ENCODE measurements around the gene CEP112. TPM values are rescaled to one million over a fixed set of nuclear protein-coding genes. Genes with fewer than 3 reads are reported as not detected.

The CEP112 gene
- total and polyA plus RNA-seq, 2 of the 13 experiments (the other 11 are each of a cell fraction or from before 2014, with no cell fraction given): 1.2 to 3.4 TPM

DNA sequence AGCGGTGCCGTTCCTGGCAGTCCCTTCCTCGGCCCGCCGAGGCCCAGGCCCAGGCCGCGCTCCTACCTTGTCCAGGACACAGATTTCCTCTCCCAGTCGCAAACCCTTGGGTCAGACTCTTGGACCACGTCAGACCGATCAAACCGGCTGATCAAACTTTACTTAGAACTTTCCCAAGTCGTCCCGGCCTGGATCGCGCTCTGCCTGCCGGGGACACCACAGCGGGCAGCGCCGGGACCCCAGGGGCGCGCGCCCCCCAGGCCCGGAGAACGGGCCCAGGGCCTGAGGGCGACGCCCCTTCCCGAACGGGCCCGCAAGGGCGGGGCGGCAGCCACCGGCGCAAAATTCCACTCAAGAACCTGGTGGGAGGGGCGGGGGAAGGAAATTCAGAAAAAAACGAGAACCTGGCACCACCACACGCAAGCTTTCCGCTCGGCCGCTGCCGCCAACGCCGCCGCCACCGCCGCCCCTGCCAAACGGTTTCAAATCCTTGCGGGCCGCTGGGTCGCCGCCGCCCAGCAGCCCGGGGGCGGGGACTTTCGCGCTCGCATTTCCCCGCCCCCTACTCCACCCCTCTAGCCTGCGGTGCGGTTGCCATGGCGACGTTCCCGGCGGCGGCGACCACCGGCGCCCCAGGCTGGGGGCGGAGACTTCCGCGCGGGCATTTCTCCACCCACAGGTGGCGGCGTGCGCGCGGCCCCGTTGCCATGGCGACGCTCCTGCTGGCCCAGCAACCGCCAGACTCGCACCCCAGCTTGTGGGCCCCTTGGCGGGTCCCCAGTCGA is at the start of gene CEP112 (continued):
- TF ChIP-seq SUZ12 (IDR thresholded peaks at IDR 0.05; ENCODE audit: low read depth, low read length) (no peak), SP4 (CRISPR knock-in tag; IDR thresholded peaks at IDR 0.05) (peak; percentile 78), RFXAP (CRISPR knock-in tag; IDR thresholded peaks at IDR 0.05; ENCODE audit: borderline replicate concordance) (peak; percentile 60; the same call in 1 of the 2 replicates), HNRNPH1 (optimal IDR thresholded peaks at IDR 0.05; ENCODE audit: low read depth, low read length) (no peak), MEIS2 (CRISPR knock-in tag; IDR thresholded peaks at IDR 0.05) (no peak), RBM22 (optimal IDR thresholded peaks at IDR 0.05; ENCODE audit: low read length) (peak; percentile 96), ZNF841 (CRISPR knock-in tag; IDR thresholded peaks at IDR 0.05; ENCODE audit: borderline replicate concordance) (no peak), ZNF382 (CRISPR knock-in tag; IDR thresholded peaks at IDR 0.05; ENCODE audit: borderline replicate concordance) (no peak), ZFP82 (CRISPR knock-in tag; IDR thresholded peaks at IDR 0.05; ENCODE audit: borderline replicate concordance) (no peak), FOSL1 (CRISPR knock-in tag; IDR thresholded peaks at IDR 0.05; ENCODE audit: borderline replicate concordance) (no peak), ZSCAN20 (CRISPR knock-in tag; IDR thresholded peaks at IDR 0.05; ENCODE audit: borderline replicate concordance) (peak; percentile 86), ARNTL (CRISPR knock-in tag; IDR thresholded peaks at IDR 0.05) (peak; percentile 62), ARHGAP35 (CRISPR knock-in tag; IDR thresholded peaks at IDR 0.05; ENCODE audit: borderline replicate concordance) (0 out of 2 replicates have a peak, but pooled peaks have one; percentile 60), ZNF780A (CRISPR knock-in tag; IDR thresholded peaks at IDR 0.05) (no peak), ZNF790 (CRISPR knock-in tag; IDR thresholded peaks at IDR 0.05; ENCODE audit: borderline replicate concordance) (peak; percentile 75; the same call in 1 of the 2 replicates), DMAP1 (CRISPR knock-in tag; IDR thresholded peaks at IDR 0.05) (no peak; the same call in 1 of the 2 replicates), SNAPC2 (CRISPR knock-in tag; IDR thresholded peaks at IDR 0.05) (no peak)
- TF ChIP-seq, protein P1, sequence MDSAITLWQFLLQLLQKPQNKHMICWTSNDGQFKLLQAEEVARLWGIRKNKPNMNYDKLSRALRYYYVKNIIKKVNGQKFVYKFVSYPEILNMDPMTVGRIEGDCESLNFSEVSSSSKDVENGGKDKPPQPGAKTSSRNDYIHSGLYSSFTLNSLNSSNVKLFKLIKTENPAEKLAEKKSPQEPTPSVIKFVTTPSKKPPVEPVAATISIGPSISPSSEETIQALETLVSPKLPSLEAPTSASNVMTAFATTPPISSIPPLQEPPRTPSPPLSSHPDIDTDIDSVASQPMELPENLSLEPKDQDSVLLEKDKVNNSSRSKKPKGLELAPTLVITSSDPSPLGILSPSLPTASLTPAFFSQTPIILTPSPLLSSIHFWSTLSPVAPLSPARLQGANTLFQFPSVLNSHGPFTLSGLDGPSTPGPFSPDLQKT (CRISPR knock-in tag; IDR thresholded peaks at IDR 0.05; ENCODE audit: borderline replicate concordance): no peak
- TF ChIP-seq, protein P2, sequence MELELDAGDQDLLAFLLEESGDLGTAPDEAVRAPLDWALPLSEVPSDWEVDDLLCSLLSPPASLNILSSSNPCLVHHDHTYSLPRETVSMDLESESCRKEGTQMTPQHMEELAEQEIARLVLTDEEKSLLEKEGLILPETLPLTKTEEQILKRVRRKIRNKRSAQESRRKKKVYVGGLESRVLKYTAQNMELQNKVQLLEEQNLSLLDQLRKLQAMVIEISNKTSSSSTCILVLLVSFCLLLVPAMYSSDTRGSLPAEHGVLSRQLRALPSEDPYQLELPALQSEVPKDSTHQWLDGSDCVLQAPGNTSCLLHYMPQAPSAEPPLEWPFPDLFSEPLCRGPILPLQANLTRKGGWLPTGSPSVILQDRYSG (CRISPR knock-in tag; IDR thresholded peaks at IDR 0.05): peak; percentile 68; the same call in 1 of the 2 replicates
- TF ChIP-seq, protein P3, sequence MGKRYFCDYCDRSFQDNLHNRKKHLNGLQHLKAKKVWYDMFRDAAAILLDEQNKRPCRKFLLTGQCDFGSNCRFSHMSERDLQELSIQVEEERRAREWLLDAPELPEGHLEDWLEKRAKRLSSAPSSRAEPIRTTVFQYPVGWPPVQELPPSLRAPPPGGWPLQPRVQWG (CRISPR knock-in tag; IDR thresholded peaks at IDR 0.05; ENCODE audit: borderline replicate concordance, low read depth): no peak
- TF ChIP-seq, protein P4, sequence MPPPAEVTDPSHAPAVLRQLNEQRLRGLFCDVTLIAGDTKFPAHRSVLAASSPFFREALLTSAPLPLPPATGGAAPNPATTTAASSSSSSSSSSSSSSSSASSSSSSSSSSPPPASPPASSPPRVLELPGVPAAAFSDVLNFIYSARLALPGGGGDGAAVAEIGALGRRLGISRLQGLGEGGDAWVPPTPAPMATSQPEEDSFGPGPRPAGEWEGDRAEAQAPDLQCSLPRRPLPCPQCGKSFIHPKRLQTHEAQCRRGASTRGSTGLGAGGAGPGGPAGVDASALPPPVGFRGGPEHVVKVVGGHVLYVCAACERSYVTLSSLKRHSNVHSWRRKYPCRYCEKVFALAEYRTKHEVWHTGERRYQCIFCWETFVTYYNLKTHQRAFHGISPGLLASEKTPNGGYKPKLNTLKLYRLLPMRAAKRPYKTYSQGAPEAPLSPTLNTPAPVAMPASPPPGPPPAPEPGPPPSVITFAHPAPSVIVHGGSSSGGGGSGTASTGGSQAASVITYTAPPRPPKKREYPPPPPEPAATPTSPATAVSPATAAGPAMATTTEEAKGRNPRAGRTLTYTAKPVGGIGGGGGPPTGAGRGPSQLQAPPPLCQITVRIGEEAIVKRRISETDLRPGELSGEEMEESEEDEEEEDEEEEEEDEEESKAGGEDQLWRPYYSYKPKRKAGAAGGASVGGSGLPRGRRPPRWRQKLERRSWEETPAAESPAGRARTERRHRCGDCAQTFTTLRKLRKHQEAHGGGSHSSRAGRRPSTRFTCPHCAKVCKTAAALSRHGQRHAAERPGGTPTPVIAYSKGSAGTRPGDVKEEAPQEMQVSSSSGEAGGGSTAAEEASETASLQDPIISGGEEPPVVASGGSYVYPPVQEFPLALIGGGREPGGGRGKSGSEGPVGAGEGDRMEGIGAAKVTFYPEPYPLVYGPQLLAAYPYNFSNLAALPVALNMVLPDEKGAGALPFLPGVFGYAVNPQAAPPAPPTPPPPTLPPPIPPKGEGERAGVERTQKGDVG (CRISPR knock-in tag; IDR thresholded peaks at IDR 0.05; ENCODE audit: borderline replicate concordance): peak; percentile 31; the same call in 1 of the 2 replicates
- TF ChIP-seq, protein P5, sequence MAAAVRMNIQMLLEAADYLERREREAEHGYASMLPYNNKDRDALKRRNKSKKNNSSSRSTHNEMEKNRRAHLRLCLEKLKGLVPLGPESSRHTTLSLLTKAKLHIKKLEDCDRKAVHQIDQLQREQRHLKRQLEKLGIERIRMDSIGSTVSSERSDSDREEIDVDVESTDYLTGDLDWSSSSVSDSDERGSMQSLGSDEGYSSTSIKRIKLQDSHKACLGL (CRISPR knock-in tag; IDR thresholded peaks at IDR 0.05): peak; percentile 63; the same call in 1 of the 2 replicates

Measured in HepG2 (cell line).